Measurements from ENCODE around the gene DLGAP5.

DNA sequence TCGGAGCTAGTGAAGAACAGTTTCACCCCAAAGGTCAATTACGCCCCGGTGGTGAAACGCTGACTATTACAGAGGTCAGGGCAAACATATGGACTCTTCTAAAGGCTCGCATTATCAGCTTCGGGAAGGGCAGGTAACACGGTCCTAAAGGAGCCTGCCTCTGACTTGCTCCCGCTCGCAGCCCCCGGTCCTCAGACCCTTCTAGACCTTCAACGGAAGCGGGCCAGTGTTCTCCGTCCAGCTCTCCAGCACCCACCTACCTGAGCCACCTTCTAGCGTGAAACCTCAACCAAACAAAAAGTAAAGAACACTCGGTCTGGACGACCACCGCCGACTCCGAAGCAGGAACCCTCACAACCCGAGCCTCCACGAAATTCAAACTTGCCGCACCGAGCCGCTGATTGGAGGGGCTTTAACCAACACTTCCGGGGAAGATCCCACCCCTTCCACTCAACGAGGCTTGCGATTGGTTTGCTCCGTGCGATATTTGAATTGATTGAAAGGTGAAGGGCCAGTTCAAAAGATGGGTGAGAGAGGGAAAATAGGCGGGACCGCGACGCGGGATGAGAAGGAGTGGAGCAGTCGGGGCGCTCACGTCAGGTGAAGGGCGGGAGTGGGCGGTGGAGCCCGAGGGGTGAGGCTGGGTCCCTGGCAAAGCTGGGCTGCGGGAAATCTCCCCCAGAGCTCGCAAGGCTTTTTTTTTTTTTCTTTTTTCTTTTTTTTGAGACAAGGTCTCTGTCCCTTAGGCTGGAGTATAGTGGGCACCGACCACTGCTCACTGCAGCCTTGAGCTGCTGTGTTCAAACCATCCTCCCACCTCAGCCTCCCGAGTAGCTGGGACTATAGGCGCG is at the start of gene DLGAP5:
- TF ChIP-seq CTCF (optimal IDR thresholded peaks at IDR 0.05 in 1 of 3, IDR thresholded peaks at IDR 0.05 in 1 of 3, conservative IDR thresholded peaks at IDR 0.05 in 1 of 3; ENCODE audit: extremely low read depth in 1 of 3, insufficient read depth in 2 of 3, low read length in 3 of 3) (no peak), EZH2 (IDR thresholded peaks at IDR 0.05; ENCODE audit: low read length) (no peak)
